ENCODE measurements around the gene STAT6. TPM values are rescaled to one million over a fixed set of nuclear protein-coding genes. Genes with fewer than 3 reads are reported as not detected.

STAT6 gene
- total and polyA plus RNA-seq, 10 of the 15 experiments (the other 5 are each of a cell fraction or from before 2014, with no cell fraction given), result 14.2 to 176 (median 89.6) TPM

GRCh38 chr12:57103856-57104255, 7.3 kb downstream of the STAT6 start:
- H3K27me3 ChIP-seq (replicated peaks in 1 of 2; ENCODE audit: control insufficient read depth in 2 of 2, insufficient read depth in 2 of 2, low read length in 1 of 2), result no peaks in the 10 kb centered on the region
- ATAC-seq, result no peak
- SMC1A ChIA-PET (ENCODE audit: uncharacterized antibody, unreplicated experiment), result interaction anchor here (1.4 kb wide), 1 partner anchor 8 kb away, joined by 3 read pairs; no protein-coding TSS in a partner anchor
- H3K4me1 ChIP-seq (ENCODE audit: control insufficient read depth, insufficient read depth, low read length), result no peaks in the 10 kb centered on the region; the same call in 1 of the 2 replicates
- no peak for FAIRE-seq
- WGBS (ENCODE audit: insufficient coverage, insufficient replicate concordance, low lambda C conversion rate, missing lambda C conversion rate), result over 99% methylated on average over 7 of the region's 7 CpGs
- no peak overlapping the region for H3K4me3 ChIP-seq
- peaks cover 32 to 37% of the 10 kb centered on the region in 2 experiments for H3K36me3 ChIP-seq (ENCODE audit: control insufficient read depth in 2 of 2, insufficient read depth in 2 of 2, low read length in 1 of 2)
- POLR2A ChIA-PET, result interaction anchor here (0.7 to 1.1 kb wide), 3 partner anchors 15 to 38 kb away, joined by 3 read pairs; partner anchors contain the start of gene NAB2
- in situ Hi-C loops (cut with MboI) (no loop called here), intact Hi-C loops (cut with micrococcal nuclease; ENCODE audit: unreplicated experiment) (no loop called here)
- no peak overlapping the region for H2AFZ ChIP-seq (ENCODE audit: control insufficient read depth, low read depth, low read length)
- H4K20me1 ChIP-seq (ENCODE audit: control insufficient read depth, insufficient read depth), result no peaks in the 10 kb centered on the region
- no peak overlapping the region for H3K27ac ChIP-seq (ENCODE audit: control insufficient read depth, insufficient read depth)
- no peak overlapping the region for H3K4me2 ChIP-seq (ENCODE audit: control insufficient read depth, insufficient read depth)
- H3K79me2 ChIP-seq (ENCODE audit: control insufficient read depth, insufficient read depth, low read length), result peaks cover 11% of the 10 kb centered on the region
- CTCF ChIA-PET, result interaction anchor here (11.7 kb wide), 1 partner anchor 37 kb away, joined by 458 read pairs; no protein-coding TSS in a partner anchor
- H3K9me3 ChIP-seq (replicated peaks; ENCODE audit: control insufficient read depth, insufficient read depth, low read length), result no peaks in the 10 kb centered on the region
- TSS peak; percentile 1 for BruUV-seq (replicated peaks)
- H3K9ac ChIP-seq (ENCODE audit: control insufficient read depth, insufficient read depth, low read length), result no peak overlapping the region
- no peak for DNase-seq (ENCODE audit: low read depth, low spot score)
- no peak for TF ChIP-seq CHD1 (IDR thresholded peaks at IDR 0.05; ENCODE audit: low read depth, low read length)
- TF ChIP-seq HCFC1 (IDR thresholded peaks at IDR 0.05; ENCODE audit: low read length), result no peak
- TF ChIP-seq RFX5 (IDR thresholded peaks at IDR 0.05; ENCODE audit: low read depth, low read length), result no peak
- TF ChIP-seq SMAD1 (IDR thresholded peaks at IDR 0.05; ENCODE audit: low read depth, partially characterized antibody), result no peak
- TF ChIP-seq MEF2A (IDR thresholded peaks at IDR 0.05; ENCODE audit: insufficient read depth, low read depth, low read length), result no peak
- TF ChIP-seq SMARCA5 (IDR thresholded peaks at IDR 0.05), result no peak
- TF ChIP-seq ZNF384 (IDR thresholded peaks at IDR 0.05; ENCODE audit: borderline replicate concordance, low read depth, low read length), result no peak
- no peak for TF ChIP-seq IKZF2 (IDR thresholded peaks at IDR 0.05)
- TF ChIP-seq CBX3 (IDR thresholded peaks at IDR 0.05; ENCODE audit: borderline replicate concordance, low read depth), result no peak
- RAD21 ChIA-PET (ENCODE audit: unreplicated experiment), result interaction anchor here (1.0 kb wide), 1 partner anchor 10 kb away, joined by 3 read pairs; no protein-coding TSS in a partner anchor
